Activated CD8-positive, alpha-beta memory T cell treated with anti-CD3 and anti-CD28 coated beads, Interleukin-2, amount 50 U/mL, for 24 hours (primary cell): ENCODE results near the gene TTLL11.
A peak's percentile ranks its signal among the peaks of the same experiment; 100 is the strongest.

ENCODE experiments used
- DNase-seq: peaks from one replicate; pipeline ENCODE4 v3.0.0-alpha.2; 2020; ENCODE audit errors: extremely low read depth

The TTLL11 gene

GRCh38 chr9:122109035-122109813 lies 16.1 kb upstream of the TTLL11 start:
- no peak for DNase-seq

GRCh38 chr9:122107291-122107805 lies 14.2 kb upstream of the TTLL11 start:
- DNase-seq: no peak

- no peak for DNase-seq
These were observed 13.5 kb upstream of the TTLL11 start for GRCh38 chr9:122106576-122106975.

- DNase-seq: no peak
These were observed 10.9 kb upstream of the TTLL11 start for GRCh38 chr9:122103985-122104384.

GRCh38 chr9:122102156-122102555 lies 9.0 kb upstream of the TTLL11 start:
- DNase-seq: no peak

GRCh38 chr9:122100756-122101155 lies 7.6 kb upstream of the TTLL11 start:
- no peak for DNase-seq

DNA sequence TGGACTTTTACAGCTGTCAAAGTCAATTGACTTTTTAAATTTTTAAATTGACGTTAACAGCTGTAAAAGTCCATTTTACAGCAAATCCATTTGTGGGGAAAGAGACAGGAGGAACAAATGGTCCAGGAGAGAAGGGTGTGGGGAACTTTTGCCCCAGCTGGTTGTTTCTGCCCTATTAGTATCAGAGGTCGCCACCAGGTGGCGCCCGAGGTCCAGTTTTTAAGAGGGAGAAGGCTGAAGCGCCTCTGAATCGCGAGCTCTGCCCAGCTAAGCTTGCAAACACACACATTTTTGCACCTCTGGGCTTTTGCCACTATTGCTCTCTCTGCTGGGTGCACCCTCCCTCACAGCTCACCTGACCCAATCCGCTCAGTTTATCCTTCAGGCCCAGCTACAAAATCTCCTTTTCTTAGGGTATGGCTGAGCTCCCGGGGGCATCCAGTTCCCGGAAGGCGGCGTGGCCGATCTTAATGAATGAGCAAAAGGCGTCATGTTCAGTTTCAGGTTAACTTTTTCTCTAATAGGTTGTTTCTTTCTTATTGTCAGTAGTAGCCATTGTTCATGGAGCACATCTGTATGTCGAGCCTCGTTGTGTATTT lies 6.3 kb upstream of the TTLL11 start:
- DNase-seq: peak; percentile 49

- DNase-seq: no peak
These were observed 4.7 kb upstream of the TTLL11 start for GRCh38 chr9:122097679-122098315.

DNA sequence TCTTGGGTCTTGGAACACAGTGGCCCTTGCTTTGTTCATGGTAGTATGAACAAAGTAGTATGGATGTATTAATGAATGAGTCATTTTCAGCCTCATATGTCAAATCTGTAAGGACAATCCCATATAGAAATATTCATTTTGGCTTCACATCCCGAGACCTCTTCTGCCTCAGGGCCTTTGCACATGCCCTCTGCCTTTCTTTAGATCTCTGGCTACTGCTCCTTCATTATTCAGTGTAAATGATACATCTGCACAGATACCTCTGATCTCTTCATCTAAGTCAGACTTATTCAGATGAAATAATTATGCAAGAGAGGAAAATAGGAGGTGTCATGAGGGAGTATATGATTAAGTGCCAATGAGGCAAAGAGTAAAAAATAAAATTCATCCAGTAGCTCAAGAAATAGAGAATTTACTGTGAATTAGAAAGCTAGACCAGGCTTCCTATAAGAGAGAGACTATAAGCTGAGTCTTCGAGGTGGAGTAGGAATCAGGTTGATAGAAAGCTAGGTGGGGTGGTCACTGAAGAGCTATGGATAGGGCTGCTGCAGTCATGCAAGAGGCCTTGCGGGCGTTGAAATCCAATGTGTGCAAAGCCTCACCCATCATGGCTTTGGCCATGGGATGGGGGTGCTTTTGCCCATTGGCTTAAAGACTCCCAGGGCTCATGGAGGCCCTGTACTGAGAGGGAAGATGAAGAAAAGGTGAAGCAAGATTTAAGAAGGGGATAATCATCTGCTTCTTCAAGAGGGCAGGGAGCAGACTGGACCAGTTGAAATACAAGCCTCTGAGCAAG lies 3.7 kb upstream of the TTLL11 start:
- no peak for DNase-seq

DNA sequence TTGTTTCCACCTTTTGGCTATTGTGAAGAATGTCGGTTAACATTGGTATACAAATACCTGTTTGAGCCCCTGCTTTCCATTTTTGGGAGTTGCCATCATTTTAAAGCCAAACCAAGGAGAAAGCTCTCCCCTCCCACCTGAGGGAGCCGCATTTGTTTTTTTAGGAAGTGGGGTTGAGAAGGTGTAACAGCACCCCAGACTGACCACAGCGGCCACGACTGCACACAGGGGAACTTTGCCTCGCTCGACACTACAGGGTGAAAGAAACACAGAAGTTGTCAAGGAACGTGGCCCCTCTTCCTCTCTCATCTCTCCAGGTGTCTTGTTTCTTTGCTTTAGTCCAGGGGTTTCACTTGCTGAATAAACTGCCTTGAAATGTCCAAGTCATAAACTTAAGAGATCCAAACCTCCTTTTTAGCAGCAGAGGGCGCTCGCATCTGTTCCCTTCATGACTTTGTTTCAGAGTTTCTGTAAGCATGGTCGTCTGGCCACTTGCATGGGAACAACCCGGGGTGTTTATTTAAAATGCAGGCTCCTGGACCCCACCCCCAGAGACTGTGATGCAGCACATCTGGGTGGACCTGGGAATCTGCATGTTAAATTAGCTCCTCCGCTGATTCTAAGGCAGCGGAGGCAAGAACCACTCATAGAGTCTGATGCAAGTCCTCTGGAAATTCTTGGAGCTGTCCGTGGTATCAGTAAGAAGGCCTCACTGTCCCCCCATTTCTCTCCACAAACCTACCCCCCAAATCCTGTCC lies 2.1 kb upstream of the TTLL11 start:
- DNase-seq: no peak

GRCh38 chr9:122091682-122092592 lies 1.2 kb downstream of the TTLL11 start:
- DNase-seq: no peak

DNA sequence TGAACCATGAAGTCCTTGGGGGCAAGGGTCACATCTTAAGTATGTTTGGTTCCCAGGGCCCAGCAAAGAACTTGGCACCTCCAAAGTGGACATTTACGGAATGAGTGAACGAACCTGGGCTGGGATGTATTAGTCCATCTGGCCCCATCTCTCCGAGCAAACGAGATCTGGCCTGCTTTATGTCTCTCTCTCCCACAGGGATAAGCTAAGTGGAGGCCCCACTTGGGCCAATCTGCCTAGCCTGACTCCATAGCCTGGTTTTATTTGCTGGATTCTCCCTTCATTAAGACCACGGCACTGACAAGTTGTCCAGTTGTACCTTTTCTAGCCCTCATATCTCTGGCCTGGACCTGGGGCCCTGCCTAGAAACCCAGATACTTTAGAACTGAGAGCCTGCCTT lies 2.1 kb downstream of the TTLL11 start:
- DNase-seq: no peak

- no peak for DNase-seq
These were observed 2.7 kb downstream of the TTLL11 start for GRCh38 chr9:122090287-122090883.

DNA sequence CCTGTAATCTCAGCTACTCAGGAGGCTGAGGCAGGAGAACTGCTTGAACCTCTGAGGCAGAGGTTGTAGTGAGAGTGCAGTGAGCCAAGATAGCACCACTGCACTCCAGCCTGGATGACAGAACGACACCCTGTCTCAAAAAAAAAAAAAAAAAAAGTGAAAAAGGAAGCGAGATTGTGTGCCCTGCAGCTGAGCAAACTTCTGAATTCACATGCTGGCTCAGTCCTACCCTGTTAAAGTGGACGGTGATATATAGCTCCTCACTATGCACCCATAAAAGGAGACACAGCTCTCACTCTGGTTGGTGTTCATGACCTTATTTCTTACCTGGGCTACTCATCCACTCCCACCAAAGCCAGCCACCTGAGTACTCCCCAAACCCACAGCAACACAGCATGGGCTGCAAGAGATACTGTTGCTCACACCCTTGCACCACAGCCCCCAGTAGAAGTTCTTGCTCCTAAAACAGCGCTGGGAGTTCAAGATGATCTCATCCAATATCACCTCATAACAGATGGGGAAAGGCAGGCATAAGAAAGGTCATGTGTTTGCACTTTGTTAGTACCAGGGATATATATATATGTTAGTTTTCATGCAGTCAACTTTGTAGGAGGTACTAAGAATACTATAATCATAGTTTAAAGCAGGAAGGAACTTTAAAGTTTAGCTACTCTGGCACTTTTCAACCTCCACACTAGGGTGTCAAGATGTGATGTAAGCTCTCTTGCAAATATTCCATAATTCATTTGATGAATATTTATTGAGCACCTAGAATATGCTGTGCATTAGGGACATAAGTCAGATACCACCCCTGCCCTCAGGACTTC lies 4.0 kb downstream of the TTLL11 start:
- no peak for DNase-seq

- DNase-seq: no peak
These were observed 5.5 kb downstream of the TTLL11 start for GRCh38 chr9:122087406-122088200.

DNA sequence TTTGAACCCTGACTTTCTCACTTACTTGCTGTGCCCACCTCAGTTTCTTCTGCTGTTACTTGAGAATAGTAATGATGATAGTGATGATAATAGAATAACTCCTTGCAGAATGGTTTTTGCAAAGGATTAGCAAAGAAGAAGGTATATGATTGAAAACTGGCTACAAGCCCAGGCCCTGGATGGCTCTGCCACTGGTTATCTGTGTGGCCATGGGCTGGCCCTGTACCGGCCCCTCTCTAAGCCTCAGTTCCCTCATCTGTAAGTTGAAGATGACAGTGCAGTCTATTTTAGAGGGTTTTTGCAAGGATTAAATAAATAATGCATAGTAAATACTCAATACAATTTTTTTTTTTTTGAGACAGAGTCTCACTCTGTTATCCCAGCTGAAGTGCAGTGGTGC lies 6.2 kb downstream of the TTLL11 start:
- DNase-seq: no peak

GRCh38 chr9:122085260-122085659 lies 7.8 kb downstream of the TTLL11 start:
- DNase-seq: no peak

DNA sequence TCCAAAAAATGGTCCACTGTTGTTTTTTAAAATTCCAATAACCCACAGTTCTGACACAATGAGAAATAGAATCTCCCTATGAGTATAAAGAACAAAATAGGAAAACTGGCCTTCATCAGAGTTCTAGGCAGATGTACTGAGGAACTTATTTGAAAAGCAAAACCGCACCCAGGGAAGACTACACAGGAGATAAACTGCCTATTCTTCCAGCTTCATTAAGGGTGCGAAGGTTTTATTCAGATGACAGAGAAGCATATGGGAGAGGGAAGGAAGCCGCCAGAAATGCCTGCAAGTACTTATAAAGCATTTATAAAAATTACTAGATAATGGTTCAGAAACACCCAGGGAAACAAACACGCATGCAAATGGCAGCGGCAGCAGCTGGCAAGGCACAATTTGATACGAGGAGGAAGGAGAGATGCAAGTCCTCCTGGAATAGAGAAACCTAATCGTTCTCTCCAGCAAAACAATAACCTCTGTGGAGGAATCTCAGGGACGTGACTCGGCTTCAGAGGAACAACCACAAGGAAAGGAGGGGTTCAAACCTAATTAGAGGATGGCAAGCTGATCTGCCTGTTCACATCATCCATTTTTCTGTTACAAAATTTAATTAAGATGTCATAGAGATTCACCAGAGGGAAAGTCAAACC lies 9.0 kb downstream of the TTLL11 start:
- DNase-seq: no peak
